NT2/D1 (cell line): Measurements from ENCODE around the gene CA14.

Experiments
- DNase-seq: peaks from one replicate; pipeline ENCODE4 v3.0.0-alpha.2; 2011; ENCODE audit warnings: low read depth, low spot score
- H3K27me3 ChIP-seq: 2 replicates; pipeline ENCODE4 v1.6.0; 2011; ENCODE audit warnings: mild to moderate bottlenecking; ENCODE audit not compliant: insufficient read length, insufficient read depth
- H3K36me3 ChIP-seq: 2 replicates; pipeline ENCODE4 v1.6.1; 2011; ENCODE audit warnings: mild to moderate bottlenecking, low read length, mixed read lengths; ENCODE audit not compliant: insufficient read depth, insufficient read length
- H3K4me1 ChIP-seq: 2 replicates; pipeline ENCODE4 v1.5.1; 2011; ENCODE audit not compliant: insufficient read depth, insufficient read length
- H3K4me3 ChIP-seq: 2 replicates; pipeline ENCODE4 v1.5.1; 2011; ENCODE audit warnings: low read depth; ENCODE audit not compliant: insufficient read length
- H3K9ac ChIP-seq: 2 replicates; pipeline ENCODE4 v1.6.0; 2011; ENCODE audit warnings: low read depth; ENCODE audit not compliant: insufficient read length
- H3K9me3 ChIP-seq: 2 replicates; pipeline ENCODE4 v1.5.1; 2011; ENCODE audit warnings: mild to moderate bottlenecking, low read length; ENCODE audit not compliant: insufficient read depth
- SUZ12 ChIP-seq: IDR thresholded peaks from 2 replicates; pipeline ENCODE4 v1.6.1; 2011; ENCODE audit not compliant: insufficient read length, insufficient read depth; ENCODE audit errors: extremely low read depth
- YY1 ChIP-seq: IDR thresholded peaks from 2 replicates; pipeline ENCODE4 v1.6.1; 2011; ENCODE audit not compliant: insufficient read length, insufficient read depth
- ZNF274 ChIP-seq: IDR thresholded peaks from 2 replicates; pipeline ENCODE4 v1.6.1; 2011; ENCODE audit warnings: mild to moderate bottlenecking, low read depth, low read length

Gene CA14

GRCh38 chr1:150309758-150310508 lies 52.4 kb downstream of the CA14 start:
- DNase-seq = no peak
- H3K4me3 ChIP-seq = no peak overlapping the region
- TF ChIP-seq SUZ12 = no peak
- TF ChIP-seq YY1 = no peak
- TF ChIP-seq ZNF274 = no peak

DNA sequence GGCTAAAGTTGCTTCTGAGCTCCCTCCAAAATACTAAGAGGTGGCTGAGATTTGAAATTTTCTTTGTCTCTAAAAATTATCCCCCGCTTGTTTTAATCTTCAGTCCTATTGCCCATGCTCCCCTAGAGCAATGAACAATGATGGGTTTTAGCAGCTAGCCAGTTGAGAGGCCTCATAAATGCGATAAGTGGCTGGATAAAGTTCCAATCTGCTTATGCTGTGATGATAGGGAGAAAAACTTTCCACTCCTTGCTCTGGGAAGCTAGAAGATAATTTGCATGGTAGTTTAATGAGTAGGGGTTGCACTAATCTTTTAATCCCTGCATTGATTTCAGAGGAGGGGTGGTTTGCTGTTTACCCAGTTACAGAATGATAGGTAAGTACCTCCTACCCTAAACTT lies 54.2 kb downstream of the CA14 start:
- Histone ChIP-seq H3K36me3 (peaks cover 30% of the 10 kb centered on the region), H3K4me3 (no peak overlapping the region), H3K9me3 (no peaks in the 10 kb centered on the region), H3K9ac (no peak overlapping the region), H3K4me1 (no peaks in the 10 kb centered on the region), H3K27me3 (no peaks in the 10 kb centered on the region)
- no peak for DNase-seq
- TF ChIP-seq SUZ12 = no peak

More at GRCh38 chr1:150309758-150310508, 52.4 kb downstream of the CA14 start:
- Histone ChIP-seq H3K9me3 (no peaks in the 10 kb centered on the region), H3K27me3 (no peaks in the 10 kb centered on the region), H3K36me3 (peaks cover 47% of the 10 kb centered on the region), H3K4me1 (no peaks in the 10 kb centered on the region), H3K9ac (no peak overlapping the region)
